ENCODE data around the gene RAB11A. TPM values are rescaled to one million over a fixed set of nuclear protein-coding genes. Genes with fewer than 3 reads are reported as not detected.

Gene RAB11A
- total RNA-seq, 1 experiment from 2014 or later = 245 TPM

DNA sequence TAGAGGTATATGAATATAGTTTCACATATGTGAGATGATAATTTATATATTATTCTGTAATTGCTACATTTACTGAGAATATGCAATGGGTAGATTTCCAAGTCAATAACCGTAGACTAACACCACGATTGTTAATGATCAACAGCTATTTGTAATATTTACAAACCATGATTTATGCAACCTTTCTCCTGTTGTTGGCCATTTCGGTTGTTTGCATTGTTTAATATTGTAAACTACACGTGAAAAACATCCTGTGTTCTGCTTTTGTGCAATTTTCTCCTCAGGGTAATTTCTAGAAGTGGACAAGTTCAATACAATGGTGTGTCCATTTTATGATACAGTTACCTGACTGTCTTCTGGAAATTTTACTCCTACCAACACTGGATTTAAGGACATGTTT is 29.3 kb upstream of the RAB11A start:
- CTCF ChIA-PET = interaction anchor here (0.9 to 1.0 kb wide), 2 partner anchors 16 to 23 kb away, joined by 3 to 4 read pairs; no protein-coding TSS in a partner anchor
- H3K36me3 Mint-ChIP-seq = no peaks in the 10 kb centered on the region

GRCh38 chr15:65841121-65841930 is 28.0 kb upstream of the RAB11A start:
- POLR2A ChIA-PET = no interaction called here
- Mint-ChIP-seq H3K27me3 (ENCODE audit: low read depth) (no peaks in the 10 kb centered on the region), H3K9me3 (peaks cover 7% of the 10 kb centered on the region; the same call in 1 of the 2 replicates), H3K27ac (no peak overlapping the region), H3K36me3 (no peaks in the 10 kb centered on the region), H3K4me1 (peaks cover 15% of the 10 kb centered on the region), H3K4me3 (no peak overlapping the region)
- DNase-seq (ENCODE audit: low spot score) (no peak), ATAC-seq (no peak)
- no peak for TF ChIP-seq SMAD4 (CRISPR knock-in tag; IDR thresholded peaks at IDR 0.05)
- TF ChIP-seq ZNF396 (CRISPR knock-in tag; IDR thresholded peaks at IDR 0.05; ENCODE audit: borderline replicate concordance) = no peak
- no peak for TF ChIP-seq PRRX2 (CRISPR knock-in tag; IDR thresholded peaks at IDR 0.05)
- TF ChIP-seq RORB (CRISPR knock-in tag; IDR thresholded peaks at IDR 0.05) = no peak
- CTCF ChIA-PET = interaction anchor here (0.9 to 4.4 kb wide), 3 partner anchors 16 to 28 kb away, joined by 3 to 21 read pairs (median 6); partner anchors contain the start of gene RAB11A

More for the DNA sequence above, 29.3 kb upstream of the RAB11A start:
- POLR2A ChIA-PET = no interaction called here
- Mint-ChIP-seq H3K27ac (no peak overlapping the region), H3K4me3 (no peak overlapping the region), H3K4me1 (peaks cover 22% of the 10 kb centered on the region), H3K27me3 (ENCODE audit: low read depth) (no peaks in the 10 kb centered on the region), H3K9me3 (peaks cover 7% of the 10 kb centered on the region; the same call in 1 of the 2 replicates)
- no peak for ATAC-seq
- no peak for TF ChIP-seq IRF1 (CRISPR knock-in tag; IDR thresholded peaks at IDR 0.05)
- no peak for TF ChIP-seq GABPB1 (CRISPR knock-in tag; IDR thresholded peaks at IDR 0.05)
- TF ChIP-seq CREB1 (CRISPR knock-in tag; IDR thresholded peaks at IDR 0.05) = no peak
- TF ChIP-seq, protein P1, sequence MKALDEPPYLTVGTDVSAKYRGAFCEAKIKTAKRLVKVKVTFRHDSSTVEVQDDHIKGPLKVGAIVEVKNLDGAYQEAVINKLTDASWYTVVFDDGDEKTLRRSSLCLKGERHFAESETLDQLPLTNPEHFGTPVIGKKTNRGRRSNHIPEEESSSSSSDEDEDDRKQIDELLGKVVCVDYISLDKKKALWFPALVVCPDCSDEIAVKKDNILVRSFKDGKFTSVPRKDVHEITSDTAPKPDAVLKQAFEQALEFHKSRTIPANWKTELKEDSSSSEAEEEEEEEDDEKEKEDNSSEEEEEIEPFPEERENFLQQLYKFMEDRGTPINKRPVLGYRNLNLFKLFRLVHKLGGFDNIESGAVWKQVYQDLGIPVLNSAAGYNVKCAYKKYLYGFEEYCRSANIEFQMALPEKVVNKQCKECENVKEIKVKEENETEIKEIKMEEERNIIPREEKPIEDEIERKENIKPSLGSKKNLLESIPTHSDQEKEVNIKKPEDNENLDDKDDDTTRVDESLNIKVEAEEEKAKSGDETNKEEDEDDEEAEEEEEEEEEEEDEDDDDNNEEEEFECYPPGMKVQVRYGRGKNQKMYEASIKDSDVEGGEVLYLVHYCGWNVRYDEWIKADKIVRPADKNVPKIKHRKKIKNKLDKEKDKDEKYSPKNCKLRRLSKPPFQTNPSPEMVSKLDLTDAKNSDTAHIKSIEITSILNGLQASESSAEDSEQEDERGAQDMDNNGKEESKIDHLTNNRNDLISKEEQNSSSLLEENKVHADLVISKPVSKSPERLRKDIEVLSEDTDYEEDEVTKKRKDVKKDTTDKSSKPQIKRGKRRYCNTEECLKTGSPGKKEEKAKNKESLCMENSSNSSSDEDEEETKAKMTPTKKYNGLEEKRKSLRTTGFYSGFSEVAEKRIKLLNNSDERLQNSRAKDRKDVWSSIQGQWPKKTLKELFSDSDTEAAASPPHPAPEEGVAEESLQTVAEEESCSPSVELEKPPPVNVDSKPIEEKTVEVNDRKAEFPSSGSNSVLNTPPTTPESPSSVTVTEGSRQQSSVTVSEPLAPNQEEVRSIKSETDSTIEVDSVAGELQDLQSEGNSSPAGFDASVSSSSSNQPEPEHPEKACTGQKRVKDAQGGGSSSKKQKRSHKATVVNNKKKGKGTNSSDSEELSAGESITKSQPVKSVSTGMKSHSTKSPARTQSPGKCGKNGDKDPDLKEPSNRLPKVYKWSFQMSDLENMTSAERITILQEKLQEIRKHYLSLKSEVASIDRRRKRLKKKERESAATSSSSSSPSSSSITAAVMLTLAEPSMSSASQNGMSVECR (CRISPR knock-in tag; IDR thresholded peaks at IDR 0.05; ENCODE audit: borderline replicate concordance) = no peak
- no peak for TF ChIP-seq CTCF (IDR thresholded peaks at IDR 0.05)
- TF ChIP-seq SP1 (CRISPR knock-in tag; conservative IDR thresholded peaks at IDR 0.05) = no peak
- DNase-seq (ENCODE audit: low spot score) = no peak

- H3K4me3 Mint-ChIP-seq = no peak overlapping the region
- peaks cover 5% of the 10 kb centered on the region for H3K4me1 Mint-ChIP-seq
- ChIA-PET POLR2A (no interaction called here), CTCF (interaction anchor here (0.9 to 1.2 kb wide), 4 partner anchors 11 to 235 kb away, joined by 3 to 8 read pairs (median 5); partner anchors contain the start of genes INTS14 and RAB11A)
- H3K9me3 Mint-ChIP-seq = peaks cover 7% of the 10 kb centered on the region; the same call in 1 of the 2 replicates
- no peak overlapping the region for H3K27ac Mint-ChIP-seq
- TF ChIP-seq CREM (CRISPR knock-in tag; IDR thresholded peaks at IDR 0.05) = no peak
- no peak for TF ChIP-seq ZNF423 (CRISPR knock-in tag; IDR thresholded peaks at IDR 0.05)
- no peak for ATAC-seq
- no peak for DNase-seq (ENCODE audit: low spot score)
- H3K27me3 Mint-ChIP-seq (ENCODE audit: low read depth) = no peaks in the 10 kb centered on the region
- no peaks in the 10 kb centered on the region for H3K36me3 Mint-ChIP-seq
These were observed 23.3 kb upstream of the RAB11A start for GRCh38 chr15:65845826-65846519.

Data from WTC11 (cell line).